RPMI8226 (cell line): Measurements from ENCODE around the gene KLF3.
"Not testable (repeated sequence)": the region's sequence is repeated elsewhere in the genome, so short reads cannot be mapped to it uniquely, and the experiment has no call there.

Experiments
- DNase-seq: peaks from one replicate; pipeline ENCODE4 v3.0.0-alpha.2; 2015

The KLF3 gene

DNA sequence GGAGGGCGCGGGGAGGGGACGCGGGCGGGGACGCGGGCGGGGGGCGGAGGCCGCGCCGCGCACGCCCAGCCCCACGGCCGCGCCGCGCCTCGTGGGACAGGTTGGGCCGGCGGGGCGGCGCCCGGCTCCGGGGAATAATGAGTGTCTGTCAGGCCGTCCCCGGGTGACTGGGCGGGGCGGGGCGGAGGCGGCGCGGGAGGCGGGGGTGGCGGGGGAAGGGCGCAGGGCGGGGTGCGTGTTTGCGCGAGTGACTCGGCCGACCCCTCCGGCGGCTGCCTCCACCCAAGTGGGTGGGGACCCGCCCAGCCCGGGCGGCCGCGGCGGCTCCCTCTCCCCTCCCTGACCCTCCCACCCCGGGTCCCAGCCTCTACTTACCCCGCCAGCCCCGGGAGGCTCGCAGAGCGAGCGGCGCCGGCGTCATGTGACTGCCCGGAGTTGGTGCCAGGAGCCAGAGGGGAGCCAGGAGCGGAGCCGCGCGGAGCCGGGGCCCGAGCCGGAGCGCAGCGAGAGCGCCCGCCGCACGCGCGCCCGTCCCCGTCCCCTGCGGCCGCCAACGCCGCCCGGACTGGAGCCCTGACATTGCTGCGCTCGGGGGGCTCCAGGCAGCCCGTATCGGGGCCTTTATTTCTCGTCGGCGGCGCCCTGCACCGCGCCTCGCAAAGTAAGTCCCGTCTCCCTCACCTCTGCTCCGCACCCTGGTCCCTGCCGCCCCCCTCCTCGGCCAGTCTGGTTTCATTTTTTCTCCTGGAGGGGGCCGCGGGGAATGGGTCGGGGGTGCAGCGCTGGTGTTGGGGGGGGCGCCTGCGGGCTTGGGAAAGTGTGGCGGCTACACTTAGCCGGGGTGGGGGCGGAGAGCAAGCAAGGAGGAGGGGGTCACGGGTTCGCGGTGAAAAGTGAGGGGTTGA, at the start of gene KLF3:
TSS of gene KLF3 (plus strand) at position 399 of the 905 bp plus-strand sequence. CDS start 16,427 bp downstream, outside the sequence.
- peak; percentile 88 for DNase-seq

DNA sequence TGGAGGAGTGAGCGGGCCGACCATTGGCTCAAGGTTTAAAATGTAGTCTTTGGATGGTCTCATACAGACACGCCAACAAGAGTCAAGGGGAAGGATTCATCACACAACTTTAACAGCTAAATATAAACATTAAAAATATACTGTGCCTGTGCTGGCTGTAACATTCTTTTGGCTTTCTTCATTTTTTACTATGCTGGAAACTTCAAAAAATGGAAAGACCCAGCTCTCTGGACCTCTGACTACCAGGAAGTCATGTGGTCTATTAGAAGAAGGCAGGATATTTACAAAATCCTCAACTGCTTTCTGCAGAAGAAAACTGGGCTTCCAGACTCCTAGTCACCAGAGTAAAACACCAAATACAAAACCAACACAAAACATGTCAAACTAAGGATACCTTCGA, 49.8 kb upstream of the KLF3 start:
- DNase-seq: no peak

GRCh38 chr4:38615847-38616246, 48.2 kb upstream of the KLF3 start:
- DNase-seq: no peak

GRCh38 chr4:38618505-38618904, 45.5 kb upstream of the KLF3 start:
- DNase-seq: no peak

GRCh38 chr4:38619316-38619715, 44.7 kb upstream of the KLF3 start:
- no peak for DNase-seq

- DNase-seq: no peak
Observed at GRCh38 chr4:38620065-38620464, 43.9 kb upstream of the KLF3 start.

- no peak for DNase-seq
Observed at GRCh38 chr4:38620527-38621027, 43.4 kb upstream of the KLF3 start.

- DNase-seq: no peak
Observed at GRCh38 chr4:38621028-38621684, 42.8 kb upstream of the KLF3 start.

DNA sequence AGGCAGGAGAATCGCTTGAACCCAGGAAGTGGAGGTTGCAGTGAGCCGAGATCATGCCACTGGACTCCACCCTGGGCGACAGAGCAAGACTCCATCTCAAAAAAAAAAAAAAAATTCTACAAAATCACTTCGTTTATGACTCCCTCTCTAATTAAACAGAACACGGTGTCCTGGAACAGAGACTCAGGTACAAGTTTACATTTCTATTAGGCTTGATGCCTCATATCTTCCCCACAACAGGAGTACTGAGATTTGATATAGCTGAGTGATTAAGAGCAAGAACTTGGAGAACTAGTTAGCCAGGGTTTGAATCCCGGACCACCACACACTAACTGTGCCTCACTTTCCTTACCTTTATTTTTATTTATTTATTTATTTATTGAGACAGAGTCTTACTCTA, 42.2 kb upstream of the KLF3 start:
- no peak for DNase-seq

DNA sequence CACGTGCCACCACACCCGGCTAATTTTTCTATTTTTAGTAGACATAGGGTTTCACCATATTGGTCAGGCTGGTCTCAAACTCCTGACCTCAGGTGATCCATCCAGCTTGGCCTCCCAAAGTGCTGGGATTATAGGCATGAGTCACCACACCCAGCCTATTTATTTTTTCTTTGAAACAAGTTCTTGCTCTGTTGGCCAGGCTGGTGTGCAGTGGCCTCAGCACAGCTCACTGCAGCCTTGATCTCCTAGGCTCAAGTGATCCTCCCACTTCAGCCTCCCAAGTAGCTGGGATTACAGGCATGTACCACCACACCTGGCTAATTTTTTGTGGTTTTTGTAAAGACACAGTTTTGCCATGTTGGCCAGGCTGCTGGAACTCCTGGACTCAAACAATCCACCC, 41.7 kb upstream of the KLF3 start:
- DNase-seq: not testable (repeated sequence)

- no peak for DNase-seq
Observed at GRCh38 chr4:38623260-38623659, 40.7 kb upstream of the KLF3 start.

GRCh38 chr4:38624311-38624710, 39.7 kb upstream of the KLF3 start:
- DNase-seq: no peak

DNA sequence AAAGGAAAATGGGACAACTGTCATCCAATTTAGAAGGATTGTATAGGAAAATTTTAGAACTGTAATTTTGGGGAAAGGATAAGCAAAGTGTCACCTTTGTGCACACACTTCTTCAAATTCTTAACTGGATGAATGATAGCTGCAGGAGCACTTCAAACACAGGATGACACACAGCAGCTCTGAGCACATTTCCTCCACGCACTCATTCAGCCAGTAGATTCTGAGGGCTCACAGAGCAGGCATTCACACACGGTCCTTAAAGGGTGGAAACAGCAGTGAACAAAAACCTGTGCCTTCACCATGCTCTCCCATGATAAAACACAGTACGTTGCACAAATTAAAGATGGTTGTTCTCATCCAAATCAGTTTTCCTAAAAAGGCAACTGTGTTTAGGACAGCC, 38.5 kb upstream of the KLF3 start:
- DNase-seq: no peak

GRCh38 chr4:38626901-38627444, 37.0 kb upstream of the KLF3 start:
- not testable (repeated sequence) for DNase-seq

DNA sequence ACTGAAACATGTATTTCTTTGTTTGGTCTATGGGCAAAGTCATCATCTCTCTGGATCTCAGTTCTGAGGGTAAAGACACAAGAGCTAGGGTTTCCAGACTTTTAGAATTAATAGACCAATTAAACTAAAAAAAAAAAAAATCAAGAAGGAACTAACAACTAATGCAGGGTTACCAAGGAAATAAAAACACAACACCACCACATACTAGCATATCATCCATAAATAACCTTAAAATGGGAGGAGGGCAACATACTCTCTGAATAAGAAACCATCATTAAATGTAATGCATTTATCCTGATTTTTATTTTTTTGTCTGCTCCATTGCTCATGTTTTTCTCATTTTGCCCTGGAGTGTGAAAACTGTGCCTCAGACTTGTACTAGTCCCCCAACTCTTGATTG, 33.5 kb upstream of the KLF3 start:
- no peak for DNase-seq

- DNase-seq: no peak
Observed at GRCh38 chr4:38634047-38634759, 29.8 kb upstream of the KLF3 start.

DNA sequence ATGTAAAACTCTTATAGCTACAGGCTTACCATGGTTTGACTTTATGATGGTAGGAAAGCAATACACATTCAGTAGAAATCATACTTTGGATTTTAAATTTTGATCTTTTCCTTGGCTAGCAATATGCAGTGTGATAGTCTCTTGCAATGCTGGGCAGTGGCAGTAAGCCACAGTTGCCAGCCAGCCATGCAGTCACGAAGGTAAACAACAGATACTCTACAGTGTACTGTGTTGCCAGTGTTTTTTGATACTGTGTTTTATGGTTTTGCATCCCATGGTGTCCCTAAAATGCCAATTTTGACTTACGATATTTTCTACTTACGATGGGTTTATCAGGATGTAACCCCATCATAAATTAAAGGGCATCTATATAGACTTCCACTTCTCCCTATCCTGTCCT, 24.8 kb upstream of the KLF3 start:
- no peak for DNase-seq

DNA sequence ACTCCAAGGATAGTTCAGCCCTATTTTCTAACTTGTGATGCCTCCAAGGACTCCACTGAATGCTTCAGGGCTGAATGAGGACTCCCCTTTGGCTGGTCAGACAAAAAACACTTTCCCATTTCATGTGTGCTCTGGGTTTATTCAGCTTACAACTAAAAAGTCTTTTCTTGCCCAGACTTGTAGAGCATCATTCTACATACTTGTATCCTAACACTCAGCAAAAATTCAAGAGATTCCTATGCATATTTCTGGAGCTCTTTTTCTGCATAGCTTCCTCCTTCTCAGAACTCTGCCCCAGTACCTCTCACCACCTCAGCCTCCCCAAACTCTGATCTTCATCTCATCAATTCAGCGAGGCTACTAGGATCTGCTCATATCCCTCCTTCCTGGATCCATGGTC, 22.2 kb upstream of the KLF3 start:
- no peak for DNase-seq

DNA sequence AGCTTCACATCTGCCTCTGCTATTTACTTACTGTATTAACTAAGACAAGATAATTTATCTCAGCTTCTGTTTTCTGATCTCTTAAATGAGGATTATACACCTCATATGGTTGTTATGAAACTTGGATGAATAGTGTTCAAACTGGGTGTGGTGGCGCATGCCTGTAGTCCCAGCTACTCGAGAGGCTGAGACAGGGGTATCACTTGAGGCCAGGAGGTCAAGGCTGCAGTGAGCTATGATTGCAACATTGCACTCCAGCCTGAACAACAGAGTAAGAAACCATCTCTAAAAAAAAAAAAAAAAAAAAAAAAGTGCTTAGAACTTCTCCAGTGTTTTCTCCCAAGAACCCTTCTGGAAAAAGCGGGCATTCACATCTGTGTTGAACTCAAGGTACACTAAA, 19.8 kb upstream of the KLF3 start:
- no peak for DNase-seq

DNA sequence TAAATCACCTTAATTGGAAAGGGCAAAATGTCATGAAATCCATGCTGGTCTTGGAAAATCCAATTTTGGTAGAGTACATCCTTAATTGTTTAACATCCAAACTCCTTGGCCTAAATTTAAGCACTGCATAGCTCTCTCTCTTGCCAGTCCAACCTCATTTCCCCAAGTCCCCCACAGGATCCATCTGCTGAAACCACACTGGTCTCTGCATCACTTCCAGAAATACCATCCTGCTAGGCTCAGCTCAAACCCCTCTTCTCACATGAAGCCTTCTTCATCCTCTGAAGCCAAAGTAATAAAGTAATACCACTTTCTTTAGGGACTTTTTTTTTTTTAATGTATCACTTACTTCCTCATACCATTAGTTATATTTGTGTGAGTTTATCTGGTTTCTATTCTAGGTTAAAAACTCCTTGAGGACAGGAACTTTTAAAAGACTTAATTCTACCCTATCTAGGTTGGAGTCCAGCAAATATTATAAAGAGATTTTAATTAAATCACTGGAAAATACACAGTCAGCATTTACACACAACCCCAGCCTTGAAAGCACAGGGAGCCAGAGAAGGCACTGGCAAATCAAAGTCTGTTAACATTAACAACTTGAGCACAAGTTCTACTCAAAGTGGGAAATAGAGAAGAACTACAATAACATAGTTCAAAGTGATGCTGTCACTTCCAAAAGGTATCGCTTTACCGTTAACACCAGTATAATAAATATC, 16.7 kb upstream of the KLF3 start:
- no peak for DNase-seq

DNA sequence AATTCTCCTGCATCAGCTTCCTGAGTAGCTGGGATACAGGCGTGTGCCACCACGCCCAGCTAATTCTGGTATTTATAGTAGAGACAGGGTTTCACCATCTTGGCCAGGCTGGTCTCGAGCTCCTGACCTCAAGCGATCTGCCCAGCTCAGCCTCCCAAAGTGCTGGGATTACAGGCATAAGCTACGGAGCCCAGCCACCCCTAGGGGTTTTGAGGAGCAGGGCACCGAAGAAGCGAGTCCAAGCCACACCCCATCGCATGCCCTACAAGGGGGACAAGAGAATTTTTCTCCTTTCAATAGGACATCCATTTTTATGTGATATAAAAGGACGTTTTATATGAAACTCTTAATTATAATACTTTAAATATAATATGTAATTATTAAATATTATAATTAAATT, 13.9 kb upstream of the KLF3 start:
- DNase-seq: no peak

DNA sequence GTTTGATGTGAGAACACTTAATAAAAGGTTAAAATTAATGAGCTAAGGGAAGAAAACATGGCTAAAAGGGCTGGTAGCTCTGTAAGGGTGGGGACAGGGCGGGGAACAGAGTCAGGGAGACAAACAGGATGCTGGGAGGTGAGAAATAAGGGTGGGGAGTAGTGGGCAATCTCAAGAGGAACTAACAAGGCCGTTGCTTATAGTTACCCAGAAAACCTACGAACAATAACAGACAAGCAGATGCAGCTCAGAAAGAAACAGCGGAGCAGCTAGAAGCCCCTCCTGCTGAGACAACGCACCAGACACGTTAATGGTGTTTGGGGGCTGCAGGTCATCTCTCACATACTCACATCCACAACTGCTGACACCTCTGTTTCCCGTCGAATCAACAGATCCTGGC, 9.7 kb upstream of the KLF3 start:
- no peak for DNase-seq

GRCh38 chr4:38656111-38656510, 7.9 kb upstream of the KLF3 start:
- DNase-seq: no peak
